Cardiac muscle cell (in vitro differentiated cells and primary cell): ENCODE measurements around the gene BMP8B. TPM values are rescaled to one million over a fixed set of nuclear protein-coding genes. Genes with fewer than 3 reads are reported as not detected.
A peak's percentile ranks its signal among the peaks of the same experiment; 100 is the strongest.
"Not testable (repeated sequence)": the region's sequence is repeated elsewhere in the genome, so short reads cannot be mapped to it uniquely, and the experiment has no call there.

Experiments
- DNase-seq, 2 donors: peaks; one replicate each; pipeline versions ENCODE4 v3.0.0 to v3.0.0-alpha.2; 2010 to 2017; ENCODE audit warnings: low read depth in 1 of 2, low spot score in 1 of 2
- H3K27ac ChIP-seq: fragments of 200-600 bp; sonication (generic); 2 replicates; pipeline ENCODE4 v1.5.1; 2016
- H3K27me3 ChIP-seq: fragments of 200-600 bp; sonication (generic); 2 replicates; pipeline ENCODE4 v1.6.0; 2016; ENCODE audit warnings: control low read depth
- H3K36me3 ChIP-seq: fragments of 200-600 bp; sonication (generic); 2 replicates; pipeline ENCODE4 v1.5.1; 2016; ENCODE audit warnings: control low read depth
- H3K4me1 ChIP-seq: fragments of 200-600 bp; sonication (generic); 2 replicates; pipeline ENCODE4 v1.8.1; 2017; ENCODE audit warnings: low read depth, mild to moderate bottlenecking, mixed run types
- H3K4me3 ChIP-seq: fragments of 200-600 bp; sonication (generic); 2 replicates; pipeline ENCODE4 v1.5.1; 2016; ENCODE audit warnings: mild to moderate bottlenecking
- H3K9me3 ChIP-seq: fragments of 200-600 bp; sonication (generic); 2 replicates; pipeline ENCODE4 v1.5.1; 2017; ENCODE audit warnings: low read depth, mild to moderate bottlenecking, control low read depth
- polyA plus RNA-seq: library from polyadenylated mRNA; unstranded; fragments of >200 nt; fragmentation: Nextera tagmentation; extraction: Ambion mirVana; gene quantifications from 2 replicates; pipeline ENCODE4 v1.2.1, GENCODE V29; 2016
- total RNA-seq: library from RNA; depleted of rRNA; stranded (reverse); fragments of >200 nt; gene quantifications from 2 replicates; pipeline ENCODE4 v1.2.3, GENCODE V29; 2016
- TF ChIP-seq, protein P1 (sequence below): IDR thresholded peaks from 2 replicates; pipeline ENCODE4 v1.5.1; 2012; ENCODE audit warnings: low read depth, mild to moderate bottlenecking, low read length

BMP8B gene
- total and polyA plus RNA-seq, 2 experiments from 2014 or later = 0.02 TPM; not detected in 1

DNA sequence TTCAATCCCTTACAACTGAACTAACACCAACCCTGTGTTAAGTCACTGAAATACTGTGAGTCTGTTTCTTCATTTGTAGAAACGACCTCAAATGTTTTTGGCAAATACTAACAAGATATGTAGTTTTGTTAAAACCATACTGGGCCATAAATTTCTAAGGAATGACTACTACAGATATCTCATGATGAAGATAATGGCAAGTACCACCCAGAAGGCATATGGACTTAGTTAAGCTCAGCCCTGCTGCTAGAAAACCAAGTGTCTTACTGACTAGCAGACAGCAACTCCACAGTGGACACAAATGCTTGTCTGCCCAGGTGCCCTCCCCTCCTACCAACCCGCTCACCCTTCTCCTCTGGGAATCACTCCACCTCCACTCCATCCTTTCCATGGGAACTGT, 44.5 kb upstream of the BMP8B start:
- Histone ChIP-seq H3K4me3 (no peak overlapping the region), H3K27me3 (no peaks in the 10 kb centered on the region), H3K4me1 (no peaks in the 10 kb centered on the region), H3K36me3 (no peaks in the 10 kb centered on the region), H3K9me3 (no peaks in the 10 kb centered on the region), H3K27ac (no peak overlapping the region)
- DNase-seq = no peak
- TF ChIP-seq, protein P1, sequence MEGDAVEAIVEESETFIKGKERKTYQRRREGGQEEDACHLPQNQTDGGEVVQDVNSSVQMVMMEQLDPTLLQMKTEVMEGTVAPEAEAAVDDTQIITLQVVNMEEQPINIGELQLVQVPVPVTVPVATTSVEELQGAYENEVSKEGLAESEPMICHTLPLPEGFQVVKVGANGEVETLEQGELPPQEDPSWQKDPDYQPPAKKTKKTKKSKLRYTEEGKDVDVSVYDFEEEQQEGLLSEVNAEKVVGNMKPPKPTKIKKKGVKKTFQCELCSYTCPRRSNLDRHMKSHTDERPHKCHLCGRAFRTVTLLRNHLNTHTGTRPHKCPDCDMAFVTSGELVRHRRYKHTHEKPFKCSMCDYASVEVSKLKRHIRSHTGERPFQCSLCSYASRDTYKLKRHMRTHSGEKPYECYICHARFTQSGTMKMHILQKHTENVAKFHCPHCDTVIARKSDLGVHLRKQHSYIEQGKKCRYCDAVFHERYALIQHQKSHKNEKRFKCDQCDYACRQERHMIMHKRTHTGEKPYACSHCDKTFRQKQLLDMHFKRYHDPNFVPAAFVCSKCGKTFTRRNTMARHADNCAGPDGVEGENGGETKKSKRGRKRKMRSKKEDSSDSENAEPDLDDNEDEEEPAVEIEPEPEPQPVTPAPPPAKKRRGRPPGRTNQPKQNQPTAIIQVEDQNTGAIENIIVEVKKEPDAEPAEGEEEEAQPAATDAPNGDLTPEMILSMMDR = no peak

DNA sequence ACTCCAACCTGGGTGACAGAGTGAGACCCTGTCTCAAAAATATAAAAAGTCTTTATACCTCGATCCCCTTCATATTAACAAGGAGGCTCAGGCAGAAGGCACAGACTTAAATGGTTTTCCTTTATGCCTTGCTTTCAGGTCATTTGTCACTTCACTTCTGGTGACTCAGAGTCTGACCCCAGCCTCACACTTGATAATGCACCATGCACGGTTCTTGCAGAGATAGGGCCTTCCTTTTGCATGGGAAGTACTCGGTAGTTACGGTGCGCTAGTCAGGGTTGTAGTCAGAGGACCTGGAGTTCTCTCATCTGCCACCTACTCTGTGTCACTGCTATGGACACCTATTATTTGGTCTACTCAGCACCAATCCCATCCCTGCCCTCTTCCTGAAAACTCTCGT, 43.6 kb upstream of the BMP8B start:
- Histone ChIP-seq H3K36me3 (no peaks in the 10 kb centered on the region), H3K4me3 (no peak overlapping the region), H3K9me3 (no peaks in the 10 kb centered on the region), H3K27ac (no peak overlapping the region), H3K4me1 (no peaks in the 10 kb centered on the region), H3K27me3 (no peaks in the 10 kb centered on the region)
- TF ChIP-seq, protein P1 = no peak
- DNase-seq = no peak

DNA sequence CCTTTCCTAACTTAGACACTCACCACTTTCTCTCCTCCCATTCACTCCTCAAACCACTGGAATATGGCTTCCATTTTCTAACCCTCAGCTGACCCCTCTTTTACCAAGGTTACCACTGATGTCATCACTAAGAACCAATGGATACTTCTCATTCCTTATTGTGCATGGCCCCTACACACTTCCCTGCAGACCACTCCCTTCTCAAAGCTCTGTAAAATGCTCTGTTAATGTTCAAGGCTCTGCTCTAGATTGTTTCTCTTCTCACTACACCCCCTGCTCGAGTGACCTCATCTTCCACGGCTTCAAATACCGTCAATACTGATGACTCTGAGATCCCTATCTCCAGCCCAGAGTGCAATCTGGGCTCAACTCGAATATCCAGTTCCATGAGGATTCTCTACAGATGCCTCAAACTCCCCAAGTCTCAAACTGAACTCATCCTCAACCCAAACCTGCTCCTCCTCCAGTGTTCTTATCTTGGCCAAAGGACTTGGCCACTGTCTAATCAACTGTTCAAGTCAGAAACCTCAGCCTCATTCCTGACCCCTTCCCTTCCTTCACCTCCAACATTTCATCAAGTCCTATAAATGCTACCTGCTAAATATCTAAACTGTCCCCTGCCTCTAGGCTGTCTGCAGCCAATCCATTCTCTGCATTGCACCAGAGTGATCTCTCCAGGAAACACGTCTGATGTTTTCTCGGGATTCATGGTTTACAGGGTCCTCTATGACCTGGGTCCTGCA, 41.3 kb upstream of the BMP8B start:
- Histone ChIP-seq H3K4me3 (no peak overlapping the region), H3K4me1 (no peaks in the 10 kb centered on the region), H3K27ac (no peak overlapping the region), H3K27me3 (no peaks in the 10 kb centered on the region), H3K36me3 (no peaks in the 10 kb centered on the region), H3K9me3 (no peaks in the 10 kb centered on the region)
- TF ChIP-seq, protein P1 = no peak
- peak in 1 of 2 donors; percentile 20 for DNase-seq

DNA sequence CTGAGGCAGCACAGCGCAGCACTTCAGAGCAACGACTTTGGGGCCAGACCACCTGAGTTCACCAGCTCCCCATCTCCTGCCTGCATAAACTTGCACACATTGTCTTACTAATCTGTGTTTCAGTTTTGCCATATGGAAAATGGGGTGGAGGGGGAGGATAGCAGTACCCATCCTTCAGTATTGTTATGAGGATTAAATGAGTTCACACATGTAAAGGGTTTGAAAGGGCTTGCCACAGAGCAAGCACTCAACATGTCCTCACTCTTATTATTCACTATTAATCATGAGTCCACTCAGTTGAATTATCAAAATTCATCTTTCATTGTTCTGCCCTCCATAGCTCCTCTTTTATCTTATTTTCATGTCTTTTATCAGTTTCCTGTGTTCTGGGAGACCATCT, 40.1 kb upstream of the BMP8B start:
- Histone ChIP-seq H3K27ac (no peak overlapping the region), H3K36me3 (no peaks in the 10 kb centered on the region), H3K4me3 (no peak overlapping the region), H3K9me3 (no peaks in the 10 kb centered on the region), H3K4me1 (no peaks in the 10 kb centered on the region), H3K27me3 (no peaks in the 10 kb centered on the region)
- no peak for DNase-seq
- TF ChIP-seq, protein P1 = no peak

DNA sequence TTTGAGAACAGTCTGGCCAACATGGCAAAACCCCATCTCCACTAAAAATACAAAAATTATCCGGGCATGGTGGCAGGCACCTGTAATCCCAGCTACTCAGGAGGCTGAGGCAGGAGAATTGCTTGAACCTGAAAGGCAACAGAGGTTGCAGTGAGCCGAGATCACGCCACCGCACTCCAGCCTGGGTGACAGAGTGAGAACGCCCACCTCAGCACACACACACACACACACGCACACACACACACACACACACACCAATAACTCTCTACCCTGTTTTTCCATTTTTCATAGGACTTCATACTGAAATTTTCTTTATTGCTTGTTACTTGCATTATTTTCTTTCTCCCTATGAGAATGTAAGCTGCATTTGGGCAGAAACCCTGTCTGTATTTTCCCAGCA, 39.6 kb upstream of the BMP8B start:
- not testable (repeated sequence) for H3K27me3 ChIP-seq, DNase-seq, H3K4me3 ChIP-seq, H3K36me3 ChIP-seq, H3K27ac ChIP-seq, H3K9me3 ChIP-seq, H3K4me1 ChIP-seq

DNA sequence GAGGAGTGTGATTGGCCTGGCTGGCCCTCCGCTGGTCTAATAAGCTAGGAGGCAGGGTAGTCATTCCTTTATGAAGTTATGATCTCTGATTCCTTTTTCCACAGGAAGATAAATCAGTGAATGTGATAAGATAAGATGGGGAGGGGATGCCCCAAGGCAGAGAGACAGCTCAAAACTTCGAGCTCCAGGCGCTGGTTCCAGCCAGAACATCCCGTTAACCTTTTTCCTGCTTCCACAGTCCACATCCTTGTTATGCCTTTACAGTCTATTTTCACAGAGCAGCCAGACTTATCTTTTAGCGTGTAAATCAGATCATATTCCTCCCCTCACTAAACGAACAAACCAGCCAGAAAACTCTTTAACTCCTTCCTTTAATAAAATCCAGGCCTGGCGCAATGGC, 38.5 kb upstream of the BMP8B start:
- Histone ChIP-seq H3K27me3 (peaks cover 2% of the 10 kb centered on the region), H3K36me3 (no peaks in the 10 kb centered on the region), H3K4me3 (no peak overlapping the region), H3K27ac (no peak overlapping the region), H3K4me1 (no peaks in the 10 kb centered on the region), H3K9me3 (no peaks in the 10 kb centered on the region)
- no peak for DNase-seq
- TF ChIP-seq, protein P1 = no peak
